Parathyroid adenoma (tissue), 2 donors: ENCODE results near the gene GTF2F2.

Experiments used
- H2AFZ ChIP-seq: fragments of 300-600 bp; sonication (generic); one replicate; pipeline ENCODE4 v1.7.0; 2017; ENCODE audit warnings: antibody characterized with exemption, mild to moderate bottlenecking
- H3K27ac ChIP-seq: fragments of 300-600 bp; sonication (generic); one replicate; pipeline ENCODE4 v1.7.0; 2017
- H3K27me3 ChIP-seq: fragments of 300-600 bp; sonication (generic); one replicate; pipeline ENCODE4 v1.7.0; 2017; ENCODE audit warnings: low read length; ENCODE audit not compliant: control insufficient read depth, insufficient read depth
- H3K36me3 ChIP-seq: fragments of 300-600 bp; sonication (generic); one replicate; pipeline ENCODE4 v1.7.0; 2017; ENCODE audit warnings: low read length; ENCODE audit not compliant: control insufficient read depth, insufficient read depth
- H3K4me1 ChIP-seq: fragments of 300-600 bp; sonication (generic); one replicate; pipeline ENCODE4 v1.7.0; 2017; ENCODE audit warnings: control low read depth
- H3K4me2 ChIP-seq: fragments of 300-600 bp; sonication (generic); one replicate; pipeline ENCODE4 v1.7.0; 2017; ENCODE audit warnings: low read length
- H3K4me3 ChIP-seq: fragments of 300-600 bp; sonication (generic); one replicate; pipeline ENCODE4 v1.7.0; 2017; ENCODE audit warnings: low read depth, low read length
- H3K79me2 ChIP-seq: fragments of 300-600 bp; sonication (generic); one replicate; pipeline ENCODE4 v1.7.0; 2017; ENCODE audit warnings: control low read depth
- H3K9ac ChIP-seq: fragments of 300-600 bp; sonication (generic); one replicate; pipeline ENCODE4 v1.7.0; 2017; ENCODE audit warnings: mild to moderate bottlenecking
- H3K9me3 ChIP-seq: fragments of 300-600 bp; sonication (generic); one replicate; pipeline ENCODE4 v1.7.0; 2017; ENCODE audit warnings: low read length; ENCODE audit not compliant: control insufficient read depth
- CTCF ChIP-seq: fragments of 300-600 bp; sonication (generic); IDR thresholded peaks from one replicate; pipeline ENCODE4 v1.7.0; 2017; ENCODE audit warnings: antibody characterized with exemption, mild to moderate bottlenecking
- donor health status: primary hyperparathyroidism.

GTF2F2 gene

DNA sequence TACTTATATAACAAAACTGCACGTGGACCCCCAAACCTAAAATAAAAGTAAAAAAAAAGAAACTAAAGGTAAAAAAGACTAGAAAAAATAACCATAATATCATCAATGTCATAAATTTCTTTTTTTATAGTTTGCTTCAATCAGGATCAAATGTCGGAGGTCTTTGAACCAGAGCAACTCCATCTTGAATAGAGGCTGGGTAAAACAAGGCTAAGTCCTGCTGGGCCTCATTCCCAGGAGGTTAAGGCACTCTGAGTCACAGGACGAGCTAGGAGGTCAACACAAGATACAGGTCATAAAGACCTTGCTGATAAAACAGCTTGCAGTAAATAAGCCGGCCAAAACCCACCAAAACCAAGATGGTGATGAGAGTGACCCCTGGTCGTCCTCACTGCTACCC is 196.7 kb downstream of the GTF2F2 start:
- no peaks in the 10 kb centered on the region for H3K9me3 ChIP-seq
- no peak overlapping the region for H3K4me2 ChIP-seq
- no peaks in the 10 kb centered on the region for H3K4me1 ChIP-seq
- no peaks in the 10 kb centered on the region for H3K27me3 ChIP-seq
- no peak overlapping the region for H3K27ac ChIP-seq
- H3K79me2 ChIP-seq: no peaks in the 10 kb centered on the region
- H3K36me3 ChIP-seq: no peaks in the 10 kb centered on the region
- TF ChIP-seq CTCF: no peak
- H2AFZ ChIP-seq: no peak overlapping the region
- H3K4me3 ChIP-seq: no peak overlapping the region
- no peak overlapping the region for H3K9ac ChIP-seq

DNA sequence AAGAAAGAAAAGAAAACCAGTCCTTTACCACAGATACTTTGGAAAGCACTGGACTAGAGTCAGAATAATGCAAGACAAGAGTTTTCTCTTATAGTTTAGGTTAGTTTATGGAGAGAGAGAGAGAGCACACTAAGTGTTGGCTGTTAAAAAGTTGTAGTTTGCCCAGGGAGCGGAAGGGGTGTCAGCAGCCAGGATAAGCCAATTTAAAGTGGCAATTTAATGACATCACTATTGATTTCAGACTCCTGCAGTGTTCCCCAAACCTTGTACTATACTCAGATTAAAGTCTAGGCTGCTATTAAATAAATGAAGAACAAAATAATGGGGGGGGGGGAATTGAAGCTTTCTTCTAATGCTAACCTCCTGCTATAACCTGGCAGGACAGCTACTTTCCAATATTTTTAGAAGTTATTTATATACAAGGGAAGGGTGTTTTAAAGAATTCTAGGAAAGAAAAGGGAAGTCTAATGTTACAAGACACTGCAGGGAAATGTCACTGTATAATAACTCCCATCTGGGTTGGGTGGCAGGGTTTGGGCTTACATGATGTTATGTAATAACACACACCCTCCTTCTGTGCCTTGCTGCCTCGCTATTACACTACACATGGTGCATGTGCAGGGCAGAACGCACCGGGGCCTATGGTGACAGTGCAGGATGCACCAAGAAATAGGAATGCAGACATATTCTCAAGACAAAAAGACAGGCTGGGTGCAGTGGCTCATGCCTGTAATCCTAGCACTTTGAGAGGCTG is 200.7 kb downstream of the GTF2F2 start:
- Histone ChIP-seq H3K9me3 (no peaks in the 10 kb centered on the region), H3K79me2 (no peaks in the 10 kb centered on the region), H3K4me2 (no peak overlapping the region), H3K27ac (no peak overlapping the region), H3K9ac (no peak overlapping the region), H3K4me1 (no peaks in the 10 kb centered on the region), H3K36me3 (no peaks in the 10 kb centered on the region), H2AFZ (no peak overlapping the region), H3K4me3 (no peak overlapping the region), H3K27me3 (no peaks in the 10 kb centered on the region)
- no peak for TF ChIP-seq CTCF

DNA sequence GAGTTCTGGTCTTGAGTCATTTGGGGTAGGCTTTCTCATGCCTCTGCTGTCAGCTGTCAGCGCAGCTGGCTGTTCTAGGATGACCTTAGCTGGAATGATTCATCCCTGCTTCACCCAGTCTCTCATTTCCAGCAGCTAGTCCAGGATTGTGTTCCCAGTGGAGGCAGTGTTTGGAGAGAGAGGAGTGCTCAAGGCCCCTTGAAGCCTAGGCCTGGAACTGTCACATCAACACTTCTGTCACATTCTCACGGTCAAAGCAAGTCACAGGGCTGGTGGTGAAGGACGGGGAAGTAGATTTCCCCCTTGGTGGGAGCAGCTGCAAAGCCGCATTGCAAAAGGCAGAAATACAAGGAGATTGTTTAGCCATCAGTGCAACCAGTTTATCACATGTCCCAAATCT is 205.5 kb downstream of the GTF2F2 start:
- no peak overlapping the region for H3K9ac ChIP-seq
- H3K4me2 ChIP-seq: no peak overlapping the region
- no peaks in the 10 kb centered on the region for H3K27me3 ChIP-seq

DNA sequence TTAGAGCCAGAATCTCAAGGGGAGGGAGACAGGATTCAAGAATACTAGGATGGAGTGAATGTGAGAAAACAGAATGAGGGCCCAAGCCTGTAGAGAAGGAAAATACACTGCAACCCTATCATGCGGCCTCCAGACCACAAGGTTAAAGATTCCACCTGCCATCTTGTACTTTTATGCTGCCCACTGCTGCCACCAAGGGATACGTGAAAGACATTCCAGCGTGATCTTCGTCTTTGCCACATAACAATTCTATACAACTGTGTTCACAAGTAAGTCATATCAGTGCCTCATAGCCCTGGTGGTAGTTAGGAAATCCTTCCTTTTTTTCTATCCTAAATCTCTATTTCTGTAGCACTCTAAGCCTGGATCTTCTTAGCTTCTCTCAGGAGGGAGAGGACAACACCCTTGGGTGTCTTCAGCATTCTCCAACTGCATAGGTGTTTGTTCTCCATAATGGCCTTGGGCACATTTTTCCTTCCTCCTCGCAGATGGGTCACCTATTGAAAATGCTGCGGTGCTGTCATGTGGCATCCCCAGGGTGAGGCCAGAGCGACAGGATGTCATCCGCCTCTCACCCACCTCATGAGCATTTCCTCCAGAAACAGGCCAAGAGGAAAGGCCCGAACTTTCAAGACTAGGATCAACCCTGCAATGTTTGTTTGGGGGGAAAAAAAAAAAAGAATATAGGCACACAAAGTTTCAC is 207.1 kb downstream of the GTF2F2 start:
- TF ChIP-seq CTCF: no peak
- Histone ChIP-seq H3K9ac (no peak overlapping the region), H3K27me3 (no peaks in the 10 kb centered on the region), H2AFZ (no peak overlapping the region), H3K4me3 (no peak overlapping the region), H3K36me3 (no peaks in the 10 kb centered on the region), H3K4me1 (no peaks in the 10 kb centered on the region), H3K27ac (no peak overlapping the region), H3K79me2 (no peaks in the 10 kb centered on the region), H3K9me3 (no peaks in the 10 kb centered on the region), H3K4me2 (no peak overlapping the region)

More for the DNA sequence above, 205.5 kb downstream of the GTF2F2 start:
- Histone ChIP-seq H3K9me3 (no peaks in the 10 kb centered on the region), H3K4me1 (no peaks in the 10 kb centered on the region), H2AFZ (no peak overlapping the region), H3K36me3 (no peaks in the 10 kb centered on the region), H3K79me2 (no peaks in the 10 kb centered on the region), H3K4me3 (no peak overlapping the region), H3K27ac (no peak overlapping the region)
- no peak for TF ChIP-seq CTCF
